ENCODE data around the gene CFI.

DNA sequence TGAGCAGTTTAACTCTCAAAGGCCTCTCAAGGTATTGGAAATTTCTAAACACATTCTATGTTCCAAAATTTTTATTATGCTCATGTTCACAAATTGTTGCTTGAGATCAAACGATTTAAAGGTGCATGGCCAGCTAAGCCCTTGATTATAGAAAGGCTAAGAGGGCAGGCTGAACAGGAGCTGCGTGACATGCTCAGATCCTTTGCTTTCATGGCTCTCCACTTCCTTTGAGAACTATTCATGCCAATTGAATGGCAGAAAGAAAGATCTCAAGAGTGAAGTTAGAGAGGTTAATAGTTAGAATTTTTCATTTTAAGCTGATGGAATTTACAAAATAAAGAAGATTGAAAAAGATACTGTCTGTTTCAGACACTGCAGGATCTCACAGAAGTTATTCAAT is 46.7 kb upstream of the CFI start:
- no peak for TF ChIP-seq MXI1 (IDR thresholded peaks at IDR 0.05; ENCODE audit: borderline replicate concordance, low read depth, low read length)
- TF ChIP-seq POLR2A (IDR thresholded peaks at IDR 0.05; ENCODE audit: low read depth, low read length): no peak
- no peak for TF ChIP-seq NFE2L2 (IDR thresholded peaks at IDR 0.05; ENCODE audit: low read depth, low read length)
